ENCODE measurements around the gene CADM2.

GRCh38 chr3:84967767-84968581, 9.2 kb downstream of the CADM2 start:
- TF ChIP-seq EZH2 (IDR thresholded peaks at IDR 0.05; ENCODE audit: insufficient read depth, poor library complexity, severe bottlenecking) (no peak), EZH2phosphoT487 (IDR thresholded peaks at IDR 0.05; ENCODE audit: insufficient read depth, low read depth) (no peak)
